ENCODE data around the gene GALNT2. TPM values are rescaled to one million over a fixed set of nuclear protein-coding genes. Genes with fewer than 3 reads are reported as not detected.

The GALNT2 gene
- polyA plus RNA-seq, 2 of the 4 experiments (the other 2 are of a cell fraction), result 66.9 to 114 TPM

DNA sequence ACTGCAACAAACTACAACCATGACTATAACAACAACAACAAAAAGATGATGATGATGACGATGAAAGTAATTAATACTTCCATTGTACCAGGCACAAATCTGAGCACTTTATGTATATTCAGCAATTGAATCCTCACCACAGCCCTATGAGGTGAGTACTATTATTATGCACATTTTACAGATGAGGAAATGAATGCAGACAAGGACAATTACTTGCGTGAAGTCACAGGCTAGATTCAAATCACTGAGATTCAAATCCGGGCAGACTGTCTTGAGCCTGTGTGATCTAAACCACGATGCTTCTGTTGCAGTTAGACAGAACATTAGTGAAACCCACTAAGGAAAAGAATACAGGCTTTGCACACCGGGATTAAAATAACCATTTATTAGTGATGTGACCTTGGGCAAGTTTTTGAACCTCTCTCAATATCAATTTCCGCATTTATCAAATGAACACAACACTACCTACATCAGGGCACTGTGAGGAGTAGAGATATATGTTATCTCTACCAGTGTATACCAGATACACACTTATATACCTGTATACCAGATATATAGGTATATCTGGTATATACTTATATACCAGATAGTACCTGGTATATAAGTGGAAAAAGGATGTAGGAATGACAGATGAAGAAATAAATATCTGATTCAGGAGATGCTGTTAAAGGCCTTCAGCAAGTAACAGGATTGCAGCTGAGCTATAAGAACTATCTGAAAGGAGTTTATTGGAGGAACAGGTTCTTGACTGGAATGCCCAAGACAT lies 34.3 kb upstream of the GALNT2 start:
- FAIRE-seq (no peak), ATAC-seq (no peak), DNase-seq (ENCODE audit: low read depth in 1 of 2, low spot score in 1 of 2) (no peak)
- WGBS (ENCODE audit: missing lambda C conversion rate), result 61% methylated on average over 6 of the region's 6 CpGs
- no peak overlapping the region for H3K27ac ChIP-seq
- 0 out of 3 replicates have a peak, but pooled peaks cover 3% of the 10 kb centered on the region for H3K9me3 ChIP-seq
- no peak overlapping the region for H3K4me3 ChIP-seq
- peaks cover 9% of the 10 kb centered on the region; the same call in 1 of the 3 replicates for H3K4me1 ChIP-seq
- POLR2A ChIA-PET, result no interaction called here
- H3K4me2 ChIP-seq, result no peak overlapping the region
- CTCF ChIA-PET, result no interaction called here
- TF ChIP-seq RNF2 (IDR thresholded peaks at IDR 0.05; ENCODE audit: borderline replicate concordance, low read depth), result no peak
- no peak for TF ChIP-seq REST (IDR thresholded peaks at IDR 0.05)
- no peak for TF ChIP-seq HOXA7 (CRISPR knock-in tag; IDR thresholded peaks at IDR 0.05)
- TF ChIP-seq HOXB13 (CRISPR knock-in tag; IDR thresholded peaks at IDR 0.05; ENCODE audit: low read depth), result no peak
- TF ChIP-seq NPAS2 (CRISPR knock-in tag; IDR thresholded peaks at IDR 0.05; ENCODE audit: borderline replicate concordance), result no peak
- no peak for TF ChIP-seq ZC3H11A (IDR thresholded peaks at IDR 0.05)
- no peak for TF ChIP-seq MYC (IDR thresholded peaks at IDR 0.05; ENCODE audit: borderline replicate concordance, low read length)
- no peak for TF ChIP-seq RARB (CRISPR knock-in tag; IDR thresholded peaks at IDR 0.05)
- no peak for TF ChIP-seq CBX2 (IDR thresholded peaks at IDR 0.05; ENCODE audit: borderline replicate concordance, low read depth)
- no peak for TF ChIP-seq BCL3 (IDR thresholded peaks at IDR 0.05)

DNA sequence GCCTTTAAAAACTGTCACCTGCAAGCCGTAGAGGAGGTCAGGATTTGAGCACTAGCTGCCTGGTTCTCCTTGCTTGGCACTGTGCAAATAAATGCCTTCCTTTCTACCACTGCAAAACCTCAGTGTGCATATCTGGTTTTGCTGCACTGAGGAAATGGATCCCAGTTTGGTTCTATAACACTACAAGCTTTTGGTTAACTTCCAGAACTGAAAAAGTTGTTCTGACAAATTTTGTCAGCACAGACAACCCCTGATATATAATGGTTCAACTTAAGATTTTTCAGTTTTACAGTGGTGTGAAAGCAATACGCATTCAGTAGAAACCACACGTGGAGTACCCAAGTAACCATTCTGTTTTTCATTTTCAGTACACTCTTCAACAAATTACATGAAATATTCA lies 29.8 kb upstream of the GALNT2 start:
- Histone ChIP-seq H3K9me3 (0 out of 3 replicates have a peak, but pooled peaks cover 3% of the 10 kb centered on the region), H3K4me2 (no peak overlapping the region), H3K27ac (no peak overlapping the region), H3K4me1 (0 out of 3 replicates have a peak, but pooled peaks cover 5% of the 10 kb centered on the region), H3K4me3 (no peak overlapping the region)
- FAIRE-seq (no peak), DNase-seq (ENCODE audit: low read depth in 1 of 2, low spot score in 1 of 2) (no peak), ATAC-seq (no peak)
- ChIA-PET POLR2A (no interaction called here), CTCF (no interaction called here)
- 55% methylated on average over 3 of the region's 3 CpGs for WGBS (ENCODE audit: missing lambda C conversion rate)
- no peak for TF ChIP-seq SMC3 (IDR thresholded peaks at IDR 0.05)
- TF ChIP-seq PBX3 (IDR thresholded peaks at IDR 0.05), result no peak
- TF ChIP-seq RARB (CRISPR knock-in tag; IDR thresholded peaks at IDR 0.05), result no peak
- TF ChIP-seq ELK1 (IDR thresholded peaks at IDR 0.05; ENCODE audit: low read depth, low read length), result no peak
- no peak for TF ChIP-seq ZFP36 (IDR thresholded peaks at IDR 0.05; ENCODE audit: borderline replicate concordance, partially characterized antibody)
- no peak for TF ChIP-seq JUNB (IDR thresholded peaks at IDR 0.05)
- no peak for TF ChIP-seq RCOR1 (IDR thresholded peaks at IDR 0.05; ENCODE audit: low read depth, low read length)
- no peak for TF ChIP-seq HOXB13 (CRISPR knock-in tag; IDR thresholded peaks at IDR 0.05; ENCODE audit: low read depth)
- no peak for TF ChIP-seq RFX5 (IDR thresholded peaks at IDR 0.05)
- no peak for TF ChIP-seq BCL3 (IDR thresholded peaks at IDR 0.05)
- no peak for TF ChIP-seq REST (IDR thresholded peaks at IDR 0.05)
- TF ChIP-seq, protein P1, sequence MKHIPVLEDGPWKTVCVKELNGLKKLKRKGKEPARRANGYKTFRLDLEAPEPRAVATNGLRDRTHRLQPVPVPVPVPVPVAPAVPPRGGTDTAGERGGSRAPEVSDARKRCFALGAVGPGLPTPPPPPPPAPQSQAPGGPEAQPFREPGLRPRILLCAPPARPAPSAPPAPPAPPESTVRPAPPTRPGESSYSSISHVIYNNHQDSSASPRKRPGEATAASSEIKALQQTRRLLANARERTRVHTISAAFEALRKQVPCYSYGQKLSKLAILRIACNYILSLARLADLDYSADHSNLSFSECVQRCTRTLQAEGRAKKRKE (CRISPR knock-in tag; IDR thresholded peaks at IDR 0.05; ENCODE audit: low read depth), result no peak
- no peak for TF ChIP-seq NFE2L2 (conservative IDR thresholded peaks at IDR 0.05; ENCODE audit: low read length)
- TF ChIP-seq MYC (IDR thresholded peaks at IDR 0.05; ENCODE audit: borderline replicate concordance, low read length), result no peak
- TF ChIP-seq MAFK (IDR thresholded peaks at IDR 0.05; ENCODE audit: partially characterized antibody), result no peak
- no peak for TF ChIP-seq KDM1A (IDR thresholded peaks at IDR 0.05; ENCODE audit: low read depth)

Measured in A549 (cell line).